DMS79 (cell line): ENCODE data around the gene PDCD1LG2.

Experiments used
- DNase-seq: peaks from one replicate; lab custom pipeline; 2025; lab: John Stamatoyannopoulos, UW

The PDCD1LG2 gene

DNA sequence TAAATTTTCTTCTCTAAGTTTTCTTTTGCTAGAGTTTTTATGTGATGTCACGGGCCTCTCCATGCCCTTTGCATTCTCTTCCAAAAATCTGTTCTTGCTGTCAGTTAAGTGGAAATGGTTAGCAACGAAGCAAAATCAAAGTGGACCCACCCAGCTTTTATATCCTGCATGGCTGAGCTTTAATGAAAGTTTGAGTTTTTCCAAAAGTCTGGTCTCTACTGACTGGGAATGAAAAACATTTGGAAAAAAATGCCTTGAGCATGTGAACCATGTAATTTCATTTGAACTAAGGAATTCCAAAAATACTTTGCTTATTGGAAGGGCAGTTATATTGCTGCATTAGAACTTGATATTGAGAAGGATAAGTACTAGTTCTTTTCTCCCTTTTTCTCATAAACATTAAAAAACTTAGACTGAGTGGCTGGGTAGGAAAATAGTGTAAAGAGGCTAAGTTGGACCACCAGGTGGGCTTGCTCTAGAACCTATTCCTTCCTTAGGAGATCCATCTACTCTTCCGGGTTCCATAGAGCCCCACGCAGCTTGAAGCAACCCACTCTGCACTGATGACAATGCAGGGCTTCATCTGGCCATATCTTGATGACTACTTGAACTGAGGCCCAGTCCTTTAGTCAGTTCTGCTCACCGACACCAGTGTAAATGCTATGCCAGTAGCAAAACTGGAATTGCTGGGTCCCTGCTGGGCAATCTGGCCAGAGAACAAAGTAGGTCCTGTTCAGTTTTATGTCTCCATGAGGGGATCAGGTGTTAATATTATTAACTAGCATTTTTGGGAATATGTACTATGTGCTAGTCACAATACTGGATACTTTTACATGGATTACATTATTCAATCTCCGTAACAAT lies 101.2 kb downstream of the PDCD1LG2 start:
- DNase-seq: no peak

DNA sequence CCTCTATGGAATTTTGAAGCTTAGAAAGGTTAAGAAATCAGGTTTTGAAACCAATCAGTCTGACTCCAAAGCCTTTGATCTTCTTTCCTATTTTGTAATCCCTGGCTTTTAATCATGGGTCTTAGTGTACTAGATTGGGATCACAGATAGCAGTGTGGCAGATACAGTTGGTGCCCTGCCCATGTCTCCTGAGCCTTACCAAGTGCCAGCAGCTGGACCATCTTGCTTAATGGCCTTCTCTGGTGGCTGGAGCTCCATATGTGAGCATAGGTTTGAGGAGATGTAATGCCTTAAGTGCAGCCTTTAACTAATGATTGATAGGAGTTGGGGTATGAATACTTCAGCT lies 101.8 kb downstream of the PDCD1LG2 start:
- no peak for DNase-seq

DNA sequence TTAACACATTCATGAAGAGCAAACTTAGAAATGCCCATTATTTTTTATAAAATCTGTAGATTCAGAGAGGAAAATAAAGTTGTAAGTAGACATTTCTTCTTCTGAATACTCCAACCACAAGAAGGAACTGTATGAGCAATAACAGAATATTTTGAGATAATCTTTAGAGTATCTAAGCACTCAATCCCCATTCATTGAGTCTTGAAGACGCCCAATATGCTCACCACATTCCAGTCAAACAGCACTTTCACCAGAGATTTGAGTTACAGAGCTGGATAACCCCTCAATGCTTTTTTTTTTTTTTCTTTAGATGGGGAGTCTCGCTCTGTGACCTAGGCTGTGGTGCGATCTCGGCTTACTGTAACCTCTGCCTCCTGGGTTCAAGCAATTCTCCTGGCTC lies 103.9 kb downstream of the PDCD1LG2 start:
- DNase-seq: no peak

DNA sequence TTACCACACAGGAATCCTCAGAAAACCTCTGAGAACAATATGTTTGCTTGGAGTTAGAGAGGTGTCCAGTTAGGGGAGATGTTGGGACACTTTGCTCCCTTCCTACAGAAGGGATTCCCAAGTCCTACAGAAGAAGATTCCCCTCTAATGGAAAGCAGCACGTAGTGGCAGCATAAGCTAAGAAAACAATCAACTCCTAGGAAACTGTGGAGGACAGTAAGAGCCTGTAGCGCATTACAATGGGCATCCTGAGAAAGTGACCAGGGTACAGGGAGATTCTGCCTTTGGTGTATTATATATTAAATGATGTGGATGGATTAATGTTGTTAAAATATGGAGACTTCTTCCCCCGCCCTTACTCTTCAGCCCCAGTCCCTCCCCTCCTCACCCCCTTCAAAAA lies 104.7 kb downstream of the PDCD1LG2 start:
- DNase-seq: no peak

DNA sequence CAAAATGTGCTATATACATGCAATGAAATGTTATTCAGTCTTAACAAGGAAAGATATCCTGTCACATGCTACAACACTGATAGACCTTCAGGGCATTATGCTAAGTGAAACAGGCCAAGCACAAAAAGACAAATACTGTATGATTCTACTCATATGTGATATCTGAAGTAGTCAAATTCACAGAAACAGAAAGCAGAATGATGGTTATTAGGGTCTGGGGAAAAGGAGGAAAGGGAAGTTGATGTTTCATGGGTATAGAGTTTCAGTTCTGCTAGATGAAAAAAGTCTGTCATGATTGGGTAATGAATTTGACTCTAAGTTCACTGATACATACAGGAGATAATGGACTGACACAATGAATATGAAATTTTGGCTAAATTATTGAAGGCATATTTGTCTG lies 107.4 kb downstream of the PDCD1LG2 start:
- DNase-seq: no peak

DNA sequence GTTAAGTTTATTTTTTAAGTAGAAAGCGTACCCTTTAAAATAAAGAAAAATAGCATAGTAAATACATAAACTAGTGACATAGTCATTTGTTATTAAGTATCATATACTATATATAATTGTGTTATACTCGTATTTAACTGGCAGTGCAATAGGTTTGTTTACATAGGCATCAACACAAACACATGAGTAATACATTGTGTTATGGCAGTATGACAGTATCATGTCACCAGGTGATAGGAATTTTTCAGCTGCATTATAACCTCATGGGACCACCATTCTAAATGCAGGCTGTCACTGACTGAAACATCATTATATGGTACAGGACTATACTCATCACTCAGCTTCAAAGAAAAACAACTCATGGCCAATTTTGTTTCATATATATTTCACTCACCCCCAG lies 110.2 kb downstream of the PDCD1LG2 start:
- DNase-seq: no peak
